GM18505 (cell line): ENCODE data around the gene MBNL3.

Source experiments
- ATAC-seq: cut with Tn5 transposase; IDR thresholded peaks from one replicate; pipeline ENCODE4 v1.9.1; 2021; ENCODE audit not compliant: unreplicated experiment
- POLR2A ChIP-seq: IDR thresholded peaks from 4 replicates; pipeline ENCODE4 v1.6.1; 2011; ENCODE audit warnings: borderline replicate concordance; ENCODE audit not compliant: insufficient read depth, insufficient read length; ENCODE audit errors: extremely low read depth

MBNL3 gene

GRCh38 chrX:132394591-132394990 is 94.2 kb downstream of the MBNL3 start:
- no peak for ATAC-seq

GRCh38 chrX:132393992-132394391 is 94.8 kb downstream of the MBNL3 start:
- no peak for ATAC-seq
- no peak for TF ChIP-seq POLR2A

More at GRCh38 chrX:132394591-132394990, 94.2 kb downstream of the MBNL3 start:
- TF ChIP-seq POLR2A: no peak

DNA sequence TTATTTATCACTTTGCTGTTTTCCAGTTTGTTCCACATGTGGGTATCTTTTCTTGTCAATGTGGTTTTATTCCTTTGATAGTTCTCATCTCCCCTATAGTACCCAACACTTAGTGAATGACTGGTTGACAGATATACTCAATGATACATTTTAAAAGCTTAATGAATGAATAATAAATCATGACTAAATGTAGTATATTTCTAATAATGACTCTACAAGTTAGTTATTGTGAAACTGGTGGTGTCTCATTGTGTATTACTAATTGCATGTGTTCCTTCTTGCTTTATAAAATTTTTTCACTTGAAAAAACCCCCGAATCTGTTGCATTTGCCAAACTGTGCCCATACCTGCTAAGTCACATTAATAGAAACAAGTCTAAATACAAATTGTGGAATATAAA is 95.4 kb downstream of the MBNL3 start:
- no peak for TF ChIP-seq POLR2A
- ATAC-seq: no peak

- TF ChIP-seq POLR2A: no peak
- no peak for ATAC-seq
Observed at GRCh38 chrX:132393085-132393484, 95.8 kb downstream of the MBNL3 start.

- no peak for ATAC-seq
- TF ChIP-seq POLR2A: no peak
Observed at GRCh38 chrX:132390792-132391191, 98.0 kb downstream of the MBNL3 start.

DNA sequence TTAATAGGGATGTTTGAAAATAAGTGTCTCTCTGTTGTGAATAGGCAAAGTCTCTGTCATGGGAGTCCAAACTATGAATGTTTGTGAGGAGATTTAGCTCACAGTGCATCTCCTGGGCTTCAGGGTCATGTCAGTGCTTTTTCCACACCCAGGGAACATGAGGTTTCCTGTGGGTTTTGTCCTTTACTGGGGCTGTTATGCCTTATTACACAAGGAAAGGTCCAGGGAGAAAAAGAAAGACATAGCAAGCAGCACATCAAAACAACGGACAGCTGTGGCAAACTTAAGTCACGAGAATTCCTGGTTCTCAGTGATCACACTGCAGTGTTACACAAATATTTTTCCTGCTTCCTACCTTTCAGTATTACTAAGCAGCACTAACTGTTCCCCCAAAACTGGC is 99.4 kb downstream of the MBNL3 start:
- no peak for ATAC-seq
- no peak for TF ChIP-seq POLR2A

DNA sequence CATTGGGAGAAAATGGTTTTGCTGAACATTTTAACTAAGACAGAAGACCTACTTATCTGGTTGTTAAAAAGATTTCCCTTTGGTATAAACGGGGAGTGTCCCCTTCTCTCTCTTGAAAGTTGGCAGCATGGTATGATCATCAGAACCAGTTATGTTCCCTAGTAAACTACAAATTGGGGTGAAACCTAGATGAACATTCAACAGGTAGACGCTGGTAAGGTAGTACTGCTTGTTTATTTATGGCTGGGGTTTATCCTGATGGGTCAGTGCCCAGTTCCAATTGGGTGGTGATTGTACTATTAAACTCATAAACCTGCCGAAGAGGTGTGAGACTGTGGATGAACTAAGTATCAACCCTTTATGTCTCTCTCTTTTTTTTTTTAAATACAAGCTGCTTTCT is 100.5 kb downstream of the MBNL3 start:
- no peak for ATAC-seq
- no peak for TF ChIP-seq POLR2A

DNA sequence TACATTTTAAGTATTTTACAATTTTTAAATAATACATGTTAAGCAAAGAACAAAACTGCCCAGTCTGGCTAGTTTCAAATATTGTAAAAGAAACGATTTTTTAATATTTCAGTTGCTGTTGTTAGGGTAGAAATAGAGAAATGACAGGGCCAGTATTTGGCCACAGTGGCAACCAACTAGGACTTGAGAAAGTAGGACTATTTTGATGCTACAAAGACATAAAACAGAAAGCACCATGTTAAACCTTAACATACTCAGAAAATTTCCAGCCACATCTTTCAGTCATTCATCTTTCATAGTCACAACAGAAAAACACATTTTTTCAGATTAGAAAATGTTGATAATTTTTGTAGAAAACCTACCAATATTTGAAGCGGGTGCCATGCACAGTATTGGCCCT is 104.5 kb downstream of the MBNL3 start:
- ATAC-seq: no peak
- TF ChIP-seq POLR2A: no peak

- TF ChIP-seq POLR2A: no peak
- ATAC-seq: no peak
Observed at GRCh38 chrX:132382068-132382467, 106.8 kb downstream of the MBNL3 start.

GRCh38 chrX:132378281-132378680 is 110.6 kb downstream of the MBNL3 start:
- no peak for TF ChIP-seq POLR2A
- ATAC-seq: no peak

DNA sequence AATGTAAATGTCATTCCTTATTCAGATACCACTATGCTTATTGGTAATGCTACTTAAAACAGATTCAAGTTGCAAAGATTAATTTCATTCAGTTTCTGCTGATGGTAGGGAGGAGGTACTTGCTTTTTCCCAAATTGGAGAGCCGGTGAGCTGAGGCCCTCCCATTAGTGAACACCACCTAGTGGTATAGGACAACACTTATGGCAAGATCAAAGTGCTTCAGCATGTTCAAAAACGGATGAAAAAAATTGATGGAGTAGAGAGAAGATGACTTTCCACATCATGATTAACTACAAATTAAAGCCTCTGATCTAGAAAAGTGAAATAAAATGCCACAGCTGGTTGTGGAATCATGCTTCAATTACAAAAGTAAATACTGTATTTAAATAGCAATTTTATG is 112.9 kb downstream of the MBNL3 start:
- no peak for TF ChIP-seq POLR2A
- ATAC-seq: no peak

DNA sequence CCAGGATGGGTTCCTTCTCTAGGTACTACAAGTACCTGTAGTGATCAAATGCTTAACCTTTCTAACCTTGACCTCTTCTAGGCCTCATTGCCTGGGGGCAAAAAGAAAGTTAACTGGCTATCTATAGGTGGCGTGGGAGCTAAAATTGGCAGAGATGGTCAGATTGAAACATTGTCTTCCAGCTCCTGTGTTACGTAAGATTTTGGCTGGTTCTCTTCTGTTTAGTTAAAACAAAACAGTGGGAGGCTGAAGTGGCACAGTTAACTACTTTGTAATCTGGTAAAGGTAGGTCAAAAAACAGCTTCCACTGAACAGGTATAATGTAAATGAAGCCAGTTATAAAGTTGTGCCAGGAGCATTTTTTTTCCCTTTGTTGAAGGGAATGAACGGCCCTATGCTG is 115.2 kb downstream of the MBNL3 start:
- ATAC-seq: no peak
- TF ChIP-seq POLR2A: no peak

GRCh38 chrX:132369617-132370326 is 119.1 kb downstream of the MBNL3 start:
- ATAC-seq: no peak
- TF ChIP-seq POLR2A: no peak

- no peak for ATAC-seq
- TF ChIP-seq POLR2A: no peak
Observed at GRCh38 chrX:132367984-132368383, 120.9 kb downstream of the MBNL3 start.

DNA sequence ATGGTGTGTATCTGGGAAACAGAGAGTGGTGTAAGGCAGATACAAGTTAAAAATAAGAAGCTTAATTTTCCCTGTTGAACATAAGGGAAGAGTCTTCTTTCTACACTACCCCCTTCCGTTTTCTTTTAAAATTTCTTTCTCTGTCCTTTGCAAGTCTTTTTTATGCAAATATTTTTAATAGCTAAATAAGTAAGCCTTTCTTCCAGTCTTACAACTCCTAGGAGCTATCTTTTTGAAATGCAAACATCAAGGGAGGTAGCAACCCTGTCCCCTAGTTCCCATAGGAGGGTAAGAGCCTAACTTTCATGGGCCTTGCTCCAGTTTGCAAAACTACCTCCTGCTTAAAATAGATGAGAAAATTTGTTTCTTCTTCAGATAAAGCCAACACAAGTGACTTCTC is 121.5 kb downstream of the MBNL3 start:
- no peak for ATAC-seq
- TF ChIP-seq POLR2A: no peak

GRCh38 chrX:132365490-132365889 is 123.3 kb downstream of the MBNL3 start:
- no peak for TF ChIP-seq POLR2A
- ATAC-seq: no peak

DNA sequence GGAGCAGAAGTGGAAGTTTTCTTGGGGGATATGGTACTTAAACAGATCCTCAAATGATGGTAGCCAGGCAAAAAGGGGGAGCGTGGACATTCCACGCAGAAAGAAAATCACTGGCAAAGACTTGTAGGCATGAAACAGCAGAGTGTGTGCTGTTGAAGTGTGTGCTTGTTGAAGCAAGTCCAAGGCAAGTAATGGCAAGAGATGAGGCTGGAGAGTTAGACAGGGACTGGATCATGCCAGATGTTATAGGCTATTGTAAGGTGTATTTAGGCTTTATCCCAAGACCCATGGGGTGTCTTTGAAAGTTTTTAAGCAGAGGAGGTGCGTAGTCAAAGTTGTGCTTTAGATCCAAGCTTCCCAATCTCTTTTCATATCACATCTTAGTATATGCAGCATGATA is 124.5 kb downstream of the MBNL3 start:
- ATAC-seq: no peak
- TF ChIP-seq POLR2A: no peak
